Measurements from ENCODE around the gene AIMP2. TPM values are rescaled to one million over a fixed set of nuclear protein-coding genes. Genes with fewer than 3 reads are reported as not detected.

Gene AIMP2
- total and polyA plus RNA-seq, 2 of the 8 experiments (the other 6 are each of a cell fraction or from before 2014, with no cell fraction given), result 85.6 to 99.0 TPM

- Histone ChIP-seq H3K79me1 (ENCODE audit: low read depth, low read length) (no peaks in the 10 kb centered on the region; the same call in 1 of the 2 replicates), H2BK12ac (ENCODE audit: low read depth, low read length) (no peak overlapping the region), H3K4me3 (ENCODE audit: extremely low read depth in 1 of 4, insufficient read depth in 2 of 4, low read depth in 3 of 4, low read length in 4 of 4) (no peak overlapping the region), H2AK5ac (ENCODE audit: low read depth, low read length) (no peak overlapping the region), H4K5ac (ENCODE audit: insufficient read length, low read depth, low read length) (no peak overlapping the region), H3K27me3 (replicated peaks in 1 of 4; ENCODE audit: control insufficient read depth in 3 of 4, extremely low read depth in 1 of 4, insufficient read depth in 3 of 4, low read length in 3 of 4) (no peaks in the 10 kb centered on the region), H3K27ac (ENCODE audit: low read depth, low read length) (no peak overlapping the region), H2BK15ac (ENCODE audit: low read length) (no peak overlapping the region), H3K23me2 (ENCODE audit: low read depth, low read length) (no peaks in the 10 kb centered on the region), H2BK120ac (replicated peaks; ENCODE audit: low read depth, low read length) (no peak overlapping the region), H4K91ac (replicated peaks; ENCODE audit: insufficient read length, low read length) (no peak overlapping the region), H3K79me2 (ENCODE audit: control insufficient read depth in 1 of 2, insufficient read depth in 2 of 2, low read length in 2 of 2) (peaks cover 0 to 5% of the 10 kb centered on the region in 2 experiments; a peak in 1 of 4 replicates), H4K20me1 (replicated peaks in 1 of 2; ENCODE audit: control insufficient read depth in 1 of 2, insufficient read depth in 2 of 2, low read length in 2 of 2) (peaks cover 0 to 3% of the 10 kb centered on the region in 2 experiments), H2BK5ac (ENCODE audit: low read depth, low read length) (no peak overlapping the region), H3K4me1 (replicated peaks in 1 of 4; ENCODE audit: control insufficient read depth in 3 of 4, insufficient read depth in 4 of 4, low read length in 3 of 4) (no peaks in the 10 kb centered on the region), H3K18ac (ENCODE audit: extremely low read depth, low read length) (no peak overlapping the region), H3K4ac (replicated peaks; ENCODE audit: insufficient read length, low read depth, low read length) (no peak overlapping the region), H3K4me2 (ENCODE audit: insufficient read depth in 1 of 2, low read depth in 2 of 2, low read length in 2 of 2) (no peak overlapping the region), H3K9ac (replicated peaks in 1 of 4; ENCODE audit: extremely low read depth in 1 of 4, low read depth in 3 of 4, low read length in 3 of 4) (no peak overlapping the region), H3K14ac (ENCODE audit: insufficient read length) (no peak overlapping the region), H3K23ac (ENCODE audit: insufficient read length) (no peak overlapping the region), H3K36me3 (ENCODE audit: control insufficient read depth in 2 of 4, insufficient read depth in 4 of 4, low read length in 3 of 4) (peaks cover 6 to 56% (median 20%) of the 10 kb centered on the region in 4 experiments; a peak in 7 of 8 replicates), H2AFZ (ENCODE audit: low read length) (no peak overlapping the region), H4K8ac (ENCODE audit: extremely low read depth, insufficient read depth, low read length) (no peak overlapping the region), H3K56ac (replicated peaks; ENCODE audit: insufficient read length, low read depth, low read length) (no peak overlapping the region), H3K9me3 (ENCODE audit: insufficient read depth in 2 of 2, low read depth in 1 of 2, low read length in 1 of 2) (no peaks in the 10 kb centered on the region), H2BK20ac (ENCODE audit: low read length) (no peak overlapping the region)
- 83% methylated on average over 4 of the region's 4 CpGs; no CpG with 5 or more reads in 1 of the 2 experiments for whole genome bisulfite sequencing, 2 experiments (ENCODE audit: extremely low coverage in 1 of 2, insufficient coverage in 1 of 2, insufficient read length in 1 of 2, insufficient replicate concordance in 2 of 2, low coverage in 1 of 2, low lambda C conversion rate in 2 of 2, missing lambda C conversion rate in 1 of 2)
- CTCF ChIA-PET (ENCODE audit: partially characterized antibody), result interaction anchor here (0.9 kb wide), 1 partner anchor 17 kb away, joined by 3 read pairs; no protein-coding TSS in a partner anchor
- DNase-seq (ENCODE audit: low read depth in 1 of 2, low spot score in 2 of 2) (no peak), FAIRE-seq (no peak)
- POLR2A ChIA-PET (ENCODE audit: partially characterized antibody), result no interaction called here
- TF ChIP-seq CBX8 (IDR thresholded peaks at IDR 0.05; ENCODE audit: borderline replicate concordance, low read depth, low read length), result no peak
- no peak for TF ChIP-seq SIX5 (IDR thresholded peaks at IDR 0.05; ENCODE audit: low read depth, low read length)
- TF ChIP-seq ZNF274 (IDR thresholded peaks at IDR 0.05; ENCODE audit: borderline replicate concordance, extremely low read depth, low read length), result no peak
- no peak for TF ChIP-seq PHF8 (conservative IDR thresholded peaks at IDR 0.05; ENCODE audit: low read depth, low read length)
- TF ChIP-seq ATF2 (IDR thresholded peaks at IDR 0.05; ENCODE audit: low read length), result no peak
- TF ChIP-seq ATF3 (IDR thresholded peaks at IDR 0.05; ENCODE audit: insufficient read depth, low read depth, low read length), result no peak
- no peak for TF ChIP-seq TCF12 (IDR thresholded peaks at IDR 0.05; ENCODE audit: low read depth, low read length)
- TF ChIP-seq BACH1 (IDR thresholded peaks at IDR 0.05; ENCODE audit: low read length), result no peak
- TF ChIP-seq CHD2 (IDR thresholded peaks at IDR 0.05; ENCODE audit: low read length), result no peak
- TF ChIP-seq NRF1 (IDR thresholded peaks at IDR 0.05; ENCODE audit: low read depth, low read length), result no peak
- no peak for TF ChIP-seq NANOG (IDR thresholded peaks at IDR 0.05; ENCODE audit: insufficient read depth, low read depth, low read length, poor library complexity, severe bottlenecking)
- no peak for TF ChIP-seq RNF2 (IDR thresholded peaks at IDR 0.05; ENCODE audit: borderline replicate concordance, low read depth, low read length, missing control alignments, poor library complexity, severe bottlenecking)
Measured at GRCh38 chr7:6049780-6050179, 40.7 kb downstream of the AIMP2 start.

Measured in H1 (cell line).